Measurements from ENCODE around the gene BMF.
"Not testable (repeated sequence)": the region's sequence is repeated elsewhere in the genome, so short reads cannot be mapped to it uniquely, and the experiment has no call there.

Gene BMF

DNA sequence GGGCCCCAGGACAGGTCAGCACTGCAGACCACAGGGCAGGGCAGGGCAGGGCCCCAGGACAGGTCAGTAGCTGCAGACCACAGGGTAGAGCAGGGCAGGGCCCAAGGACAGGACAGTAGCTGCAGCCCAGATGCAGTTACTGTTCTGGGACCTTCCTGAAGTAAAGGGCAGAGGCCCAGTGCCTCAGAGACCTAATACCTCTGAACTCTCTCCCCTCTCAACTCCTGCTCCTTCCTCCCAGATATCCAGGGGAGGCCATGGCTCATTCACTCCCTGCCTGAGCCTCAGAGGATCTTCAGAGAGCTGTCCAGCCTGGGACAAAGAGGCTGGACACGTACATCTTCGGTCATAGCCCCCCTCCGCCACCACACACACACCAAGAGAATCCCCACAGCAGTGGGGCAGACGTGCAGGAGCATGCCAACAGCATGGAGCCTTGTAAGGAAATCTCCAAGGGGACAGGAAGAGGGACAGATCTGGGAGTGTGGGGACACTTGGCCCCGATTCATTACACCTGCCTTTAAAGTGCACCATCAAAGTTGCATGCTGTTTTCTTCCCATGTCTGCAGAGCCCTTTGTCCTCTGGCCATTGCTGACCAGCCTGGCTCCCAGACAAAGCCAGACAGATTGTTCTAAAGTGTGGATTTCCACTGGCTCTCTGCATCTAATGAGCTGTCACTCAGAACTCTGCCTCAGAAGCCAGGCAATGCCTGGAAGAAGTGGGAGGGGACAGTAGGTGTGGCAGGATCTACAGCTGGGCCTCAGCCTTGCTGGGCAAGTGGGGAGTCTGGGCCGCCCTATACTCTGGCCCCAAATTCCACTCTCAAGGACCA is 28.0 kb upstream of the BMF start:
- no peak for DNase-seq (ENCODE audit: low read depth, low spot score)
- H3K4me3 ChIP-seq (ENCODE audit: low read depth, low read length), result no peak overlapping the region
- in situ Hi-C loops (cut with HindIII; ENCODE audit: low sequenced_read_pairs), result no loop called here
- no peak for TF ChIP-seq CTCF (IDR thresholded peaks at IDR 0.05; ENCODE audit: low read depth, low read length)

- DNase-seq (ENCODE audit: low read depth, low spot score); H3K4me3 ChIP-seq (ENCODE audit: low read depth, low read length); in situ Hi-C loops (cut with HindIII; ENCODE audit: low sequenced_read_pairs): not testable (repeated sequence)
Observed at GRCh38 chr15:40135846-40136450, 27.3 kb upstream of the BMF start.

DNA sequence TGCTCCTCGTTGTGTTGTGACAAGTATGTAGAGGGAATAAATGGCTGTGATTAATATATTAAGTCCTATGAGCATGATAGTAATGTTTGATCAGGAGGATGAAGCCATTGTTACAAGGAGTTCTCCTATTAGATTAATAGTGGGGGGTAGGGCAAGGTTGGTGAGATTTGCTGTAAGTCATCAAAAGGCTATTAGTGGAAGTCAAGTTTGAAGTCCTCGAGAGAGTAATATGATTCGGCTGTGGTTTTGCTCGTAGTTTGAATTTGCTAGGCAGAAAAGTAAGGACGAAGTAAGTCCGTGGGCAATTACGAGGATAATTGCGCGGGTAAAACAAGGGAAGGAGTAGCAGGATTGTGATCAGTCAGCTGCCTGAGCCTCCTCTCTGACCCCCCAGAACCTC is 26.2 kb upstream of the BMF start:
- DNase-seq (ENCODE audit: low read depth, low spot score), result no peak
- TF ChIP-seq CTCF (IDR thresholded peaks at IDR 0.05; ENCODE audit: low read depth, low read length), result no peak
- H3K4me3 ChIP-seq (ENCODE audit: low read depth, low read length), result no peak overlapping the region
- in situ Hi-C loops (cut with HindIII; ENCODE audit: low sequenced_read_pairs), result no loop called here

- no peak overlapping the region for H3K4me3 ChIP-seq (ENCODE audit: low read depth, low read length)
- DNase-seq (ENCODE audit: low read depth, low spot score), result no peak
- no peak for TF ChIP-seq CTCF (IDR thresholded peaks at IDR 0.05; ENCODE audit: low read depth, low read length)
- in situ Hi-C loops (cut with HindIII; ENCODE audit: low sequenced_read_pairs), result no loop called here
Observed at GRCh38 chr15:40133544-40133943, 24.9 kb upstream of the BMF start.

- no peak for TF ChIP-seq CTCF (IDR thresholded peaks at IDR 0.05; ENCODE audit: low read depth, low read length)
- no peak for DNase-seq (ENCODE audit: low read depth, low spot score)
- in situ Hi-C loops (cut with HindIII; ENCODE audit: low sequenced_read_pairs), result no loop called here
- H3K4me3 ChIP-seq (ENCODE audit: low read depth, low read length), result no peak overlapping the region
Observed at GRCh38 chr15:40130799-40131502, 22.3 kb upstream of the BMF start.

- no peak for TF ChIP-seq CTCF (IDR thresholded peaks at IDR 0.05; ENCODE audit: low read depth, low read length)
- no peak overlapping the region for H3K4me3 ChIP-seq (ENCODE audit: low read depth, low read length)
- no peak for DNase-seq (ENCODE audit: low read depth, low spot score)
- in situ Hi-C loops (cut with HindIII; ENCODE audit: low sequenced_read_pairs), result no loop called here
Observed at GRCh38 chr15:40130118-40130517, 21.4 kb upstream of the BMF start.

Measured in astrocyte of the spinal cord (primary cell).